ENCODE data around the gene RPA3. TPM values are rescaled to one million over a fixed set of nuclear protein-coding genes. Genes with fewer than 3 reads are reported as not detected.

Gene RPA3
- total RNA-seq, 4 donors from 2014 or later, result 10.6 to 21.0 (median 14.1) TPM

DNA sequence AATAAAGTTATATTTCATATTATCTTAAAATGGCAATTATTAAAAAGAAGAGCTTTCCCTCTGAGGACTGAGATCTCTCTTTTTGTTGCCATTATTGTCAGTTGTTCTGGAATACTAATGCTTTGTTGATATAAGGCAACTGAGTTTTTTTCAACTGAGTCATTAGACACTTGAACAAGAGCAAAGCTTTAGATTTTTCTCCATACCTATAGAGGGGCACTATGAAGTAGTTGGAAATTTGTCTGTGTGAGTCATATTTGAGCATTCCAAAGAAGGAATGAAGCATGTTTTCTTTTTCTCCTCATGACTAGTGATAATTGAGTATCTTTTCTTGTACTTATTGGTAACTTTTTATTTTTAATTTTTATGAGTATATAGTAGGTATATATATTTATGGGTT is 24.5 kb downstream of the RPA3 start:
- H3K4me3 ChIP-seq, result no peak overlapping the region
- no peaks in the 10 kb centered on the region for H3K27me3 ChIP-seq
- no peak for ATAC-seq
- H3K36me3 ChIP-seq, result no peaks in the 10 kb centered on the region
- peaks cover 0 to 25% (median 2%) of the 10 kb centered on the region in 3 donors for H3K4me1 ChIP-seq
- no peak overlapping the region for H3K27ac ChIP-seq
- TF ChIP-seq, protein P1, sequence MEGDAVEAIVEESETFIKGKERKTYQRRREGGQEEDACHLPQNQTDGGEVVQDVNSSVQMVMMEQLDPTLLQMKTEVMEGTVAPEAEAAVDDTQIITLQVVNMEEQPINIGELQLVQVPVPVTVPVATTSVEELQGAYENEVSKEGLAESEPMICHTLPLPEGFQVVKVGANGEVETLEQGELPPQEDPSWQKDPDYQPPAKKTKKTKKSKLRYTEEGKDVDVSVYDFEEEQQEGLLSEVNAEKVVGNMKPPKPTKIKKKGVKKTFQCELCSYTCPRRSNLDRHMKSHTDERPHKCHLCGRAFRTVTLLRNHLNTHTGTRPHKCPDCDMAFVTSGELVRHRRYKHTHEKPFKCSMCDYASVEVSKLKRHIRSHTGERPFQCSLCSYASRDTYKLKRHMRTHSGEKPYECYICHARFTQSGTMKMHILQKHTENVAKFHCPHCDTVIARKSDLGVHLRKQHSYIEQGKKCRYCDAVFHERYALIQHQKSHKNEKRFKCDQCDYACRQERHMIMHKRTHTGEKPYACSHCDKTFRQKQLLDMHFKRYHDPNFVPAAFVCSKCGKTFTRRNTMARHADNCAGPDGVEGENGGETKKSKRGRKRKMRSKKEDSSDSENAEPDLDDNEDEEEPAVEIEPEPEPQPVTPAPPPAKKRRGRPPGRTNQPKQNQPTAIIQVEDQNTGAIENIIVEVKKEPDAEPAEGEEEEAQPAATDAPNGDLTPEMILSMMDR (IDR thresholded peaks at IDR 0.05), result no peak
- TF ChIP-seq POLR2A (IDR thresholded peaks at IDR 0.05) (no peak), EP300 (IDR thresholded peaks at IDR 0.05) (no peak), POLR2AphosphoS5 (IDR thresholded peaks at IDR 0.05) (no peak)
- no peaks in the 10 kb centered on the region for H3K9me3 ChIP-seq

DNA sequence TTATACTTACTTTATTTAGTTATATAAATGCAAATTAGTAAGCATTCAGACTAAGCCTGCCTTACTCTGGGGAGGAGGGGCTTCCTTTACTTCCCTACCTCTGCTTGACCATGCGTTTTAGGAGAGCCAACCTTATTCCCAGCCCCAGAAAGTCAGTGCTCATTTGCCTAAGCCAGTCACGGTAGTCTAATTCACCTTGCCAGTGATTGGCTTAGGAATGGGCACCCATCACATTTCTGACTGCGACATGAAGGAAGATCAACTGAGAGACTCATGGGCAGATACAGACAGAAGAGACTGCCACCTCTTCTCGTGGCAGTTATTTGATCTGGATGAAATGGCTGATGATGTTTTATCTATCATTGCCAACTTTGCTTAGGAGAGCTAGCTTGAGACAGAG is 29.5 kb downstream of the RPA3 start:
- no peaks in the 10 kb centered on the region for H3K27me3 ChIP-seq
- H3K4me3 ChIP-seq, result no peak overlapping the region
- no peak overlapping the region for H3K27ac ChIP-seq
- no peaks in the 10 kb centered on the region for H3K36me3 ChIP-seq
- H3K9me3 ChIP-seq, result no peaks in the 10 kb centered on the region
- ATAC-seq, result no peak
- H3K4me1 ChIP-seq, result peaks cover 0 to 17% (median 0%) of the 10 kb centered on the region in 3 donors
- WGBS, 2 donors (ENCODE audit: low coverage in 1 of 2), result 84 to 87% methylated on average over 3 of the region's 4 CpGs
- TF ChIP-seq EP300 (IDR thresholded peaks at IDR 0.05) (no peak), POLR2AphosphoS5 (IDR thresholded peaks at IDR 0.05) (no peak), POLR2A (IDR thresholded peaks at IDR 0.05) (no peak)
- TF ChIP-seq, protein P1 (IDR thresholded peaks at IDR 0.05), result no peak

DNA sequence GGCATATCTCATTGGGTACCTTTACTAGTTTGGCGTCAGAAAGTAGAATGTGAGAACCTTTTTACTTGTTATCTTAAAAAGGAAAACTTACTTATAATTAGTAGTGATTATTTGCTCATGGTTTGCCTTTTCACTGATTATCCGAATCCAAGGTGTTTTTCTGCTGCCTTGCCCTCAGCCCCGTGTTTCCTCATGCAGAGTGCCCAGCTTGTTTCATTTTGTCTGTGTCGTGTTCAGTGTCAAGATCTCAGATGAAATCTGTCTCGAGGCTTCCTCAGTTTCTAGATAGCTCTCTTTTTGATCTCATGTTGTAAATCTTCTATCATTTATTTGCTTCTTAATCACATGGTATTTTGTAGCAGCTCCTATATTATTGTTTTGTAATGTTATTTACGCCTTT is 30.1 kb downstream of the RPA3 start:
- Histone ChIP-seq H3K4me3 (no peak overlapping the region), H3K27ac (peak overlapping the region in 1 of 4 donors; percentile 41), H3K9me3 (no peaks in the 10 kb centered on the region), H3K27me3 (no peaks in the 10 kb centered on the region), H3K4me1 (peaks cover 0 to 17% (median 0%) of the 10 kb centered on the region in 3 donors), H3K36me3 (no peaks in the 10 kb centered on the region)
- 59 to 69% methylated on average over 6 of the region's 6 CpGs for WGBS, 2 donors (ENCODE audit: low coverage in 1 of 2)
- ATAC-seq, result no peak
- TF ChIP-seq POLR2A (IDR thresholded peaks at IDR 0.05) (no peak), EP300 (IDR thresholded peaks at IDR 0.05) (no peak), POLR2AphosphoS5 (IDR thresholded peaks at IDR 0.05) (no peak)
- TF ChIP-seq, protein P1 (IDR thresholded peaks at IDR 0.05), result no peak

GRCh38 chr7:7687800-7688199 is 30.6 kb downstream of the RPA3 start:
- peaks cover 0 to 21% (median 0%) of the 10 kb centered on the region in 3 donors for H3K4me1 ChIP-seq
- no peak for ATAC-seq
- 7 to 17% methylated on average over 1 of the region's 1 CpG for WGBS, 2 donors (ENCODE audit: low coverage in 1 of 2)
- no peaks in the 10 kb centered on the region for H3K27me3 ChIP-seq
- H3K36me3 ChIP-seq, result no peaks in the 10 kb centered on the region
- H3K4me3 ChIP-seq, result no peak overlapping the region
- no peaks in the 10 kb centered on the region for H3K9me3 ChIP-seq
- H3K27ac ChIP-seq, result peak overlapping the region in 1 of 4 donors; percentile 41
- TF ChIP-seq EP300 (IDR thresholded peaks at IDR 0.05), result no peak
- TF ChIP-seq POLR2A (IDR thresholded peaks at IDR 0.05), result no peak
- TF ChIP-seq, protein P1 (IDR thresholded peaks at IDR 0.05), result no peak
- no peak for TF ChIP-seq POLR2AphosphoS5 (IDR thresholded peaks at IDR 0.05)

- Histone ChIP-seq H3K4me1 (peaks cover 0 to 30% (median 0%) of the 10 kb centered on the region in 3 donors), H3K36me3 (no peaks in the 10 kb centered on the region), H3K27ac (no peak overlapping the region), H3K9me3 (no peaks in the 10 kb centered on the region), H3K27me3 (no peaks in the 10 kb centered on the region), H3K4me3 (no peak overlapping the region)
- TF ChIP-seq EP300 (IDR thresholded peaks at IDR 0.05) (no peak), POLR2AphosphoS5 (IDR thresholded peaks at IDR 0.05) (no peak)
- 74 to 78% methylated on average over 2 of the region's 2 CpGs for WGBS, 2 donors (ENCODE audit: low coverage in 1 of 2)
- no peak for ATAC-seq
These were observed 31.4 kb downstream of the RPA3 start for GRCh38 chr7:7686811-7687508.

Data from gastroesophageal sphincter (tissue), 4 donors.